Dedifferentiated amniotic fluid mesenchymal stem cell (primary cell): ENCODE measurements around the gene KIF5C.
"Not testable (repeated sequence)": the region's sequence is repeated elsewhere in the genome, so short reads cannot be mapped to it uniquely, and the experiment has no call there.

Experiments used
- DNase-seq: peaks from one replicate; pipeline ENCODE4 v3.0.0-alpha.2; 2016; ENCODE audit errors: extremely low spot score

KIF5C gene

DNA sequence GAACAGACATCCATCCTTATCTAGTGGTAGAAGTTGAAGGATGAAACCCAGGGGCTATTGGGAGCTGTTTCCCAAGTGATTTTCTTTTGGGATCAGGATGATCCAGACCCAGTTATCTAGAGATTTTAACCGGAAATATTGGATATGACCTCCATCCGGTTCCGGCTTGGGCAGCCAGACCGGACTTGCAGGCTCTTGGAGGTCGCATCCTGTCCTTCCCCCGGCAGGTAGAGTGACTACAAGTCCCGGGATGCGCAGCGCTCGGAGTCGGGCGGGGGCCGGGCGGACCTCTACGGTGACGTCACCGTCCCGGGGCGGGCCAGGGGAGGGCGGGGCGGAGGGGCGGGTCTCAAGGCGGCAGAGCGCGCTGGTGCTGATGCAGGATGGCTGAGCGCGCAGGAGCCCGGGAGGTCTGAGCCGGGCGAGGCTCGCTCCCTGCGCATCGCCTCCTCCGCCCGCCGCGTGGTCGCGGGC is at the start of gene KIF5C:
KIF5C (plus strand) TSS at position 360 of the 474 bp plus-strand sequence. CDS start 391 bp downstream, outside the sequence.
- DNase-seq, result peak; percentile 36

DNA sequence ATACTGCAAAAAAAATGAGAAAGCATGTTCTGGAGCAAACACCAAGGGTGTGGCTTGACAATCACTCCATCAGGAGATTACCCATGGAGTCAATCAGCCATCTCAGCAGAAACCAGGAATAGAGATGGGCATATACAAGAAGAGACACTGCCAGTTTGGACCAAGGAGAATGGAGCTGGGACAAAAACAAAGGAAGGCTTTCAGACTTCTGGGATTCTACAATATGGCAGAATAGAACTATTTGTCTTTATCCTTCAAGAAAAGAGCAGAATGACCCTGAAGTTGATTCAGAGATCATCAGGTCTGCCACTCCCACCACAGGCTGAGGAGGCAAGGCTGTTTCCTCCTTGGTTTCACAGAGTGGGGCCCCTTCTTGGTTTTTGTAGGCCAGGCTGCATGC is 48.2 kb upstream of the KIF5C start:
- no peak for DNase-seq

- DNase-seq, result no peak
Observed at GRCh38 chr2:148828941-148829340, 46.1 kb upstream of the KIF5C start.

GRCh38 chr2:148829618-148830017 is 45.4 kb upstream of the KIF5C start:
- DNase-seq, result no peak

GRCh38 chr2:148832637-148833036 is 42.4 kb upstream of the KIF5C start:
- DNase-seq, result no peak

DNA sequence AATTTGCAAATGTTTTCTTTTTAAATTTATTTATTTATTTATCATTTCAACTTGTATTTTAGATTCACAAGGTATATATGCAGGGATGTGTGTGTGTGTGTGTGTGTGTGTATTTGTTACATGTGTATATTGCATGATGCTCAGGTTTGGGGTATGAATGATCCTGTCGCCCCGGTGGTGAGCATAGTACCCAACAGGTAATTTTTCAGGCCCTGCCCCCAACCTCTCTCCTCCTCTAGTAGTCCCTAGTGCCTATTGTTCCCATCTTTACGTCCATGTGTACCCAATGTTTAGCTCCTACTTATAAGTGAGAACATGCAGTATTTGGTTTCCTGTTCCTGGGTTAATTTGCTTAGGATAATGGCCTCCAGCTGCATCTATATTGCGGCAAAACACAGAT is 33.0 kb upstream of the KIF5C start:
- DNase-seq, result no peak

- DNase-seq, result no peak
Observed at GRCh38 chr2:148848146-148848545, 26.9 kb upstream of the KIF5C start.

DNA sequence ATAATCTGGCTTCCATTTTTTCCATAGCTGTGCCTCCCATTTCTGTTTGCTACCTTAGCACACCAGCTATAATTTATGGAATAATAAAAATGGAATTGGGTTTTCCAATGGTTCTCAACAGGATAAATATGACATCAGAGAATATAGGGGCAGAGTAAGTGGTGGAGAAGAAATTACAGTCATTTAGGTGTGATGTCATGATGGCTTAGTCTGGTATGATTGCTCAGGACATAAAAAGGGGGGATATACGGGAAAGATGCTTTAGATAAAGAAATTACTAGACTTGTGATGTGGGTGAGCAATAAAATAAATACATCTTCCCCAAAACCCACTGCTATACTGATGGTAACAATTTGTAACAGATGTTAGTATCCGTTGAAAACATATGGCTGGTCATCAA is 21.6 kb upstream of the KIF5C start:
- no peak for DNase-seq

DNA sequence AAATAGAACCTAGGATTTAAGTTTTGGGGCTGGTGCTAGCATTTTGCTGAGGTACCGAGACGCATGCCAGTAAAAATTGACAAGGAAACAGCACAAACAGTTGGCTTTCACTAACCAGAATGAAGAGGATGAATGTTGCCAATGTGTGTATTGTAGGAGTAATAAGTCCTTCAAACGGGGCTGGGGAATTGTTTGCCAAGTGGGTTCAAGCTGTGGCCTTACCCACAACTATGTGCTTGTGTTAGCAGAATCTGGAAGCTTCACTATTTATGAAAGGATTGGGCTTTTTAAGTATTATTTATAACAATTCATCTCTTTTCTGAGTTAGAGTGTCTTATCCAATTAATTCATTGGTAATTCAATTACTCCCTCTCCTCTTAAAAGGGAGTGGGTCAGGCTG is 15.0 kb upstream of the KIF5C start:
- no peak for DNase-seq

- no peak for DNase-seq
Observed at GRCh38 chr2:148861367-148861766, 13.7 kb upstream of the KIF5C start.

GRCh38 chr2:148862478-148862877 is 12.5 kb upstream of the KIF5C start:
- not testable (repeated sequence) for DNase-seq

- no peak for DNase-seq
Observed at GRCh38 chr2:148865512-148865911, 9.5 kb upstream of the KIF5C start.

- no peak for DNase-seq
Observed at GRCh38 chr2:148866091-148866490, 8.9 kb upstream of the KIF5C start.

DNA sequence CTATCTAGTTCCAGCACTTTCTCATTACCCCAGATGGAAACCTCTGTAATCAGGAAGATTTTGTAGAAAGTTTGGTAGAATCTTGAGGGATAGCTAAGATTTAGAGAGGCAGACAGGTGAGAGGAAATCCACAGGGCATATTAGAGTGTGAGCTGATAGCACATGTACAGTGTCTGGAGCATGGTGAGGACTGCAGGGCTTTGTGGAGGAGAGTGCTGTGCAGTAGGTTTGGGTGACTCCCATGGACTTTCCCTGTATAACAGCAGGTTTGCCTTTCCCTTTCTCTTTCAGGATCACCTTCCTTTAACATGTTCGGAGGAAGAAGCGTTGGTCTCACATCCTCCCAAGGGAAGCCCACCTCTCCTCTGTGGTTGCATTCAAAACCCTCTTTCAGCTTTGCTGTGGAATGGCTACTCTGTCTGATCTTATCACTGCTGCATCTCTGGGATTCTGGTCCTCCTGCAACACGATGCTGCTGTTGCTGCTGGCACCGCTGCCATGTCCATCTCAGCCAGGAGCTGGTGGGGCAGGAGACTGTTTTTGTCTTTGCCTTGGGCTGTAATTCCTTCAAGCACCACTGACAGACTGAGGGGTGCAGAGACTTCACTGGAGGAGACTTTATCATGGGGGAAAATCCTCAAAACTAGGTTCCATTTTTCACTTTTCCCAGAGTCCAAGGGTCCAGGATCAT is 7.8 kb upstream of the KIF5C start:
- DNase-seq, result no peak

DNA sequence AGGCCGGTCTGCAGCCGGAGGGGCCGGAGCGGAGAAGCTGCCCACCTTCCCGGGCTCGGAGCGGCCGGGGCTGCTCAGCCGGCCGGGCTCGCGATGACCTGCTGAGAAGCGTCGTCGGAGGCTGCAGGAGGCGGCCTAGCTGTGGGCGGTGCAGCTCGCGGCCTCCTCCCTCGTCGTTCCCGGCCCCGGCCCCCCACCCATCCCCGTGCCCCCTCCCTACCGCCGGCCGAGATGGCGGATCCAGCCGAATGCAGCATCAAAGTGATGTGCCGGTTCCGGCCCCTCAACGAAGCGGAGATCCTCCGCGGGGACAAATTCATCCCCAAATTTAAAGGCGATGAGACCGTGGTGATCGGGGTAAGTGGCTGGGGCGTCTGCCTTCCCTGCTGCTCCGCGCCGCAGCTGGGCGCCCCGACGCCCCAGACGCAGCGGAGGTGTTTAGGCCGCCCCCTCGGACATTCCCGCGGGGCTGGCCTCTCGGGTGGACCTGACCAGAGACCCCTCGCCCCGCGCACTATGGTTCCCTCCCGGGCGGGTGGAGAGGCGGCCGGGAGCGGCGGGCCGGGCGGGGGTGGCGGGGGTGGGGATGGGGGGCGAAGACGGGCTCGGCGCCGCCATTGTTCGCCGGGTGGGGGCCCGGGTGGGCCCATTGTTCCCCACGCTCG is 492 bp downstream of the KIF5C start:
- DNase-seq, result no peak

GRCh38 chr2:148876202-148876594 is 1.2 kb downstream of the KIF5C start:
- no peak for DNase-seq

- DNase-seq, result no peak
Observed at GRCh38 chr2:148876595-148877402, 1.8 kb downstream of the KIF5C start.

DNA sequence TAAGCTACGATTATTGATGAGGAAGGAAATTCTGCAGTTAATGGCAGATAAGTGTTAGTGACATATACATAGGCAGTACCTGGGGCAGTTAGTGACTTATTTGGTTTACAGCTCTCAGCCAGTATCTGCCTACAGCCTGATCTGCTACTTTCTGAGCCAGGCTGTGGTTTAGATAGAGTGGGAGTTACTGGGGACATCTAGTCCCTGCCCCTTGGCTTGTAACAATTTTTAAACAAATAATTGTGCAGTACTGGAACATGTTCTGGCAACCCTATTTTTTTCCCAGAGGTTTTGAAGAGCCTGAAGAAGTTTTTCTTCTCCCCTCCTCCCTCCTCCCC is 2.3 kb downstream of the KIF5C start:
- no peak for DNase-seq

GRCh38 chr2:148880636-148881035 is 5.6 kb downstream of the KIF5C start:
- DNase-seq, result no peak

DNA sequence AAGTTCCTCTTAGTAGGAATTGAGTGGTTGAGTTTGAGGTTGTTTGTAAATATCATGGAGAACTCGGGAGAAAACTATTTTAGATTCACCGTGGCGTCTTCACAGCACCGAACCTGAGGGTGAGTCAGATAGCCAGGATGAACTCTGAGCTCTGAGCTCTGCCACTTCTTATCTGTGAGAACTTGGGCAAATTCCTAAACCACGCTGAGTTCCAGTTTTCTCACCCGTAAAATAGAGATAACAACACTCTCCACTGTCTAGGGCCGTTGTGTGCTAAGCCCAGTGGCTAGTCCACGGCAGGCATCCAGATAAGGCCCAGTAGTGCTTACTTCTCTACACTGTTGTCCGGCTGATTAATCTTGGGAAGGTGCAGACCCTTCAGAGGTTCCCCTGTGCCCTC is 7.0 kb downstream of the KIF5C start:
- DNase-seq, result no peak

- no peak for DNase-seq
Observed at GRCh38 chr2:148885209-148885608, 10.2 kb downstream of the KIF5C start.

DNA sequence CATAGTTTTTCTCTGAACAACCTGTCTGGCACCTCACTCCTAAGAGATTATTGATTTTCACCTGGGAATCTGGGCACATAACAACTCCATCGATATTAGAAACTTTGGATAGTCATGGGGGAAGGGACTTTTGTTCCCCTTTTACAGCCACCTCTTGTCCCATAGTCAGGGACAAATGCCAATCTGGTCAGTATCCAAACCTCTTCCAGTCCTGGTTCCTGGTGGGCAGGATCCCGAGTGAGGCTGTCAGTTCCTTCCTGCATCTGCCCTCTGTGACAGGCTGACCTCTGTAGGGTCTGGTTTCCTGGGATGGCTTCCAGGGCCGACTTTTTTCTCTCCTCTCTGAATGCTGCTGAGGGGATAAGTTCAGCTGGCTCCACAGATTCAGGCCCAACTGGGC is 11.0 kb downstream of the KIF5C start:
- DNase-seq, result no peak
